Measurements from ENCODE around the gene RBM24. TPM values are rescaled to one million over a fixed set of nuclear protein-coding genes. Genes with fewer than 3 reads are reported as not detected.

The RBM24 gene
- total and polyA plus RNA-seq, 2 of the 13 experiments (the other 11 are each of a cell fraction or from before 2014, with no cell fraction given), result 1.5 to 14.2 TPM

DNA sequence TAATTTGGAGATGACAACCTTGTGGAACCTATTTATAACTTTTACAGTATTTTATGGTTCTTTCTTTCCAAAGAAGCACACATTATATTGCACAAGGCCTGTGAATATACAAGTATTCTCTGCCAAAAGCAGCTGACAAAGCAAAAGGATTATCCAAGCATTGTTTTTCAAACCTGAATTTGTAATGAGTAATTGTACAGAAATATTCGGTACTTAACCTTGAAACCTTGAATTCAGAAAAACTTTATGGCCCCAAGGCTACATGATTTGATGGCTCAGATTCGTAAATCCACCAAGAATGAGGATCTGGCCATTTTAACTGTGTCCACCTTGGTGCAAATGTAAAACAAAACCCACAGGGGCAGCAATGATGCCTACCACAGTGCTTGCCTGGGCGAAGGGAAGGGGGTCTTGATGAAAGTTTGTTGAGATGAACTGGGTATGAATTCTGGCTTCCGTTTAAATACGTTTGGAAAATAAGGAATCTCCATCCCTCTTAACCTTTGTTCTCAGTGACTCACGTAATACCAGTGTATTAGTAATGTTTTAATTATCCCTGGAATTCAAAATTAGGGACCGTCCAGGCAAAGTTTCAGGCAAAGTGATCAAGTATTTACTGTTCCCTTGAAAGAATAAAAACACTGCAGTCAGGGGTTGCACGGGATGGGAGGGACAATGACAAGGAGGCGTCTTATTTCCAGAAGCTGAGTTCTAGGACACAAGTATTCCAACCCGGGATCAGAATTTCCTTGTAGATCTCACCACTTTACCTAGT, 2.7 kb upstream of the RBM24 start:
- ATAC-seq (no peak), FAIRE-seq (no peak), DNase-seq (ENCODE audit: low spot score) (peak; percentile 24)
- Histone ChIP-seq H3K36me3 (replicated peaks in 1 of 2; ENCODE audit: control insufficient read depth in 1 of 2, insufficient read depth in 2 of 2, low read length in 2 of 2) (no peaks in the 10 kb centered on the region), H3K4me2 (ENCODE audit: low read depth, low read length) (no peak overlapping the region), H3K9me3 (ENCODE audit: low read length) (no peaks in the 10 kb centered on the region), H3K9ac (ENCODE audit: insufficient read depth, low read depth, low read length) (no peak overlapping the region), H3K79me2 (ENCODE audit: insufficient read depth, low read length) (no peaks in the 10 kb centered on the region), H3K4me3 (replicated peaks in 1 of 3; ENCODE audit: insufficient read depth in 1 of 3, low read depth in 2 of 3, low read length in 3 of 3) (no peak overlapping the region), H2AFZ (ENCODE audit: low read length) (no peak overlapping the region), H3K4me1 (ENCODE audit: insufficient read depth, low read length) (peaks cover 19% of the 10 kb centered on the region), H3K27ac (ENCODE audit: extremely low read length, insufficient read depth, low read length) (no peak overlapping the region), H3K27me3 (ENCODE audit: control insufficient read depth in 1 of 2, insufficient read depth in 2 of 2, low read length in 2 of 2) (peaks cover 0 to 7% of the 10 kb centered on the region in 2 experiments; a peak in 1 of 5 replicates), H4K20me1 (ENCODE audit: insufficient read depth, low read length) (no peaks in the 10 kb centered on the region)
- BruUV-seq (replicated peaks), result no TSS peak
- 0 out of 2 replicates have a peak, but pooled peaks have one; percentile 24 for TF ChIP-seq MAFF (IDR thresholded peaks at IDR 0.05; ENCODE audit: low read depth, low read length)
- peak; percentile 48 for TF ChIP-seq FOSL2 (CRISPR knock-in tag; IDR thresholded peaks at IDR 0.05)
- TF ChIP-seq, protein P1, sequence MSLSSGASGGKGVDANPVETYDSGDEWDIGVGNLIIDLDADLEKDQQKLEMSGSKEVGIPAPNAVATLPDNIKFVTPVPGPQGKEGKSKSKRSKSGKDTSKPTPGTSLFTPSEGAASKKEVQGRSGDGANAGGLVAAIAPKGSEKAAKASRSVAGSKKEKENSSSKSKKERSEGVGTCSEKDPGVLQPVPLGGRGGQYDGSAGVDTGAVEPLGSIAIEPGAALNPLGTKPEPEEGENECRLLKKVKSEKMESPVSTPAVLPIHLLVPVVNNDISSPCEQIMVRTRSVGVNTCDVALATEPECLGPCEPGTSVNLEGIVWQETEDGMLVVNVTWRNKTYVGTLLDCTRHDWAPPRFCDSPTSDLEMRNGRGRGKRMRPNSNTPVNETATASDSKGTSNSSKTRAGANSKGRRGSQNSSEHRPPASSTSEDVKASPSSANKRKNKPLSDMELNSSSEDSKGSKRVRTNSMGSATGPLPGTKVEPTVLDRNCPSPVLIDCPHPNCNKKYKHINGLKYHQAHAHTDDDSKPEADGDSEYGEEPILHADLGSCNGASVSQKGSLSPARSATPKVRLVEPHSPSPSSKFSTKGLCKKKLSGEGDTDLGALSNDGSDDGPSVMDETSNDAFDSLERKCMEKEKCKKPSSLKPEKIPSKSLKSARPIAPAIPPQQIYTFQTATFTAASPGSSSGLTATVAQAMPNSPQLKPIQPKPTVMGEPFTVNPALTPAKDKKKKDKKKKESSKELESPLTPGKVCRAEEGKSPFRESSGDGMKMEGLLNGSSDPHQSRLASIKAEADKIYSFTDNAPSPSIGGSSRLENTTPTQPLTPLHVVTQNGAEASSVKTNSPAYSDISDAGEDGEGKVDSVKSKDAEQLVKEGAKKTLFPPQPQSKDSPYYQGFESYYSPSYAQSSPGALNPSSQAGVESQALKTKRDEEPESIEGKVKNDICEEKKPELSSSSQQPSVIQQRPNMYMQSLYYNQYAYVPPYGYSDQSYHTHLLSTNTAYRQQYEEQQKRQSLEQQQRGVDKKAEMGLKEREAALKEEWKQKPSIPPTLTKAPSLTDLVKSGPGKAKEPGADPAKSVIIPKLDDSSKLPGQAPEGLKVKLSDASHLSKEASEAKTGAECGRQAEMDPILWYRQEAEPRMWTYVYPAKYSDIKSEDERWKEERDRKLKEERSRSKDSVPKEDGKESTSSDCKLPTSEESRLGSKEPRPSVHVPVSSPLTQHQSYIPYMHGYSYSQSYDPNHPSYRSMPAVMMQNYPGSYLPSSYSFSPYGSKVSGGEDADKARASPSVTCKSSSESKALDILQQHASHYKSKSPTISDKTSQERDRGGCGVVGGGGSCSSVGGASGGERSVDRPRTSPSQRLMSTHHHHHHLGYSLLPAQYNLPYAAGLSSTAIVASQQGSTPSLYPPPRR (CRISPR knock-in tag; IDR thresholded peaks at IDR 0.05; ENCODE audit: borderline replicate concordance), result no peak
- TF ChIP-seq MAFK (conservative IDR thresholded peaks at IDR 0.05 in 1 of 2, IDR thresholded peaks at IDR 0.05 in 1 of 2; ENCODE audit: low read length in 2 of 2), result peak; percentile 54 to 57
- 0 out of 2 replicates have a peak, but pooled peaks have one; percentile 20 for TF ChIP-seq PPARG (CRISPR knock-in tag; conservative IDR thresholded peaks at IDR 0.05)
- no peak for TF ChIP-seq ZNF883 (CRISPR knock-in tag; IDR thresholded peaks at IDR 0.05; ENCODE audit: not compliant biosample characterization)
- peak; percentile 49 for TF ChIP-seq TEAD3 (CRISPR knock-in tag; optimal IDR thresholded peaks at IDR 0.05; ENCODE audit: borderline replicate concordance)
- TF ChIP-seq CAMTA2 (CRISPR knock-in tag; IDR thresholded peaks at IDR 0.05; ENCODE audit: borderline replicate concordance), result no peak
- ChIA-PET CTCF (ENCODE audit: low intra/inter-chr PET ratio, low total read pairs) (no interaction called here), POLR2A (no interaction called here)
- in situ Hi-C loops (cut with HindIII; ENCODE audit: extremely low pct_ligation_motif_present, low pct_unique_long_range_greater_than_20kb), result no loop called here
- WGBS (ENCODE audit: low lambda C conversion rate), result 13% methylated on average over 10 of the region's 10 CpGs
- intact Hi-C loops (cut with micrococcal nuclease; ENCODE audit: unreplicated experiment), result no loop called here

All from HepG2 (cell line).